ENCODE measurements around the gene DDRGK1.
A peak's percentile ranks its signal among the peaks of the same experiment; 100 is the strongest.
"Not testable (repeated sequence)": the region's sequence is repeated elsewhere in the genome, so short reads cannot be mapped to it uniquely, and the experiment has no call there.

Gene DDRGK1

GRCh38 chr20:3183896-3184612 is 20.4 kb downstream of the DDRGK1 start:
- no peak for DNase-seq (ENCODE audit: low read depth)

- DNase-seq (ENCODE audit: low read depth) = not testable (repeated sequence)
Observed at GRCh38 chr20:3182429-3182828, 22.1 kb downstream of the DDRGK1 start.

- no peak for DNase-seq (ENCODE audit: low read depth)
Observed at GRCh38 chr20:3181270-3181669, 23.2 kb downstream of the DDRGK1 start.

GRCh38 chr20:3180319-3180718 is 24.2 kb downstream of the DDRGK1 start:
- no peak for DNase-seq (ENCODE audit: low read depth)

- no peak for DNase-seq (ENCODE audit: low read depth)
Observed at GRCh38 chr20:3177746-3178485, 26.6 kb downstream of the DDRGK1 start.

- no peak for DNase-seq (ENCODE audit: low read depth)
Observed at GRCh38 chr20:3175270-3175669, 29.2 kb downstream of the DDRGK1 start.

GRCh38 chr20:3174442-3175261 is 29.8 kb downstream of the DDRGK1 start:
- DNase-seq (ENCODE audit: low read depth) = no peak

GRCh38 chr20:3173610-3174441 is 30.7 kb downstream of the DDRGK1 start:
- peak; percentile 86 for DNase-seq (ENCODE audit: low read depth)

GRCh38 chr20:3172933-3173609 is 31.4 kb downstream of the DDRGK1 start, which contains the start of gene LZTS3:
Gene LZTS3, minus strand, starts transcription at chr20:3173549. Its CDS starts 6,386 bp downstream, at chr20:3167163.
- peak; percentile 59 for DNase-seq (ENCODE audit: low read depth)

GRCh38 chr20:3172126-3172932 is 32.2 kb downstream of the DDRGK1 start:
- DNase-seq (ENCODE audit: low read depth) = no peak

- DNase-seq (ENCODE audit: low read depth) = no peak
Observed at GRCh38 chr20:3171391-3172125, 32.9 kb downstream of the DDRGK1 start.

- DNase-seq (ENCODE audit: low read depth) = no peak
Observed at GRCh38 chr20:3168829-3169590, 35.5 kb downstream of the DDRGK1 start.

GRCh38 chr20:3168079-3168828 is 36.2 kb downstream of the DDRGK1 start:
- no peak for DNase-seq (ENCODE audit: low read depth)

- DNase-seq (ENCODE audit: low read depth) = no peak
Observed at GRCh38 chr20:3167738-3168078, 36.8 kb downstream of the DDRGK1 start.

GRCh38 chr20:3166913-3167342 is 37.6 kb downstream of the DDRGK1 start:
- no peak for DNase-seq (ENCODE audit: low read depth)

GRCh38 chr20:3166338-3166912 is 38.1 kb downstream of the DDRGK1 start:
- DNase-seq (ENCODE audit: low read depth) = no peak

GRCh38 chr20:3165473-3166337 is 38.8 kb downstream of the DDRGK1 start:
- no peak for DNase-seq (ENCODE audit: low read depth)
